Ramos (cell line): ENCODE data around the gene PIMREG.

Source experiments
- in situ Hi-C: fragments of 300-500 bp; cut with MboI; formaldehyde crosslinking; loops from one replicate; pipeline ENCODE4 v1.14.3; 2022; ENCODE audit warnings: low sequenced_read_pairs; ENCODE audit not compliant: unreplicated experiment

The PIMREG gene

DNA sequence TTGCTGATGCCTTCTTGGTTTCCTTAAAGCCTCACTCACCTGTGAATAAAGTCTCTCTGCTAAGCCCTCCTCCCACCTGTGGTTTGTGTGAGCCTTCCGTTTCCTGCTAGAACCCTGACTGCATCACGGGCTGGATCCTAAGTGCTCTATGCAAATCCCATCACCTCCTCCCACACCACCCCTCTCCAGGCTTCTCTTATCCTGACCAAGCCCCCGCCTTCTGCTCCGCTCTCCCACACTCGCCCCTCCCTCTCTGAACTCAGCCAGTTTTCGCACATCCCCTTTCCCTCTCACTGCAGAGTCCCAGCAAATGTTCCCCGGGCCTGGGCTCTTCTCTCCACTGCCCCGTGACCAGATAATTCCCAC, 51.8 kb downstream of the PIMREG start:
- in situ Hi-C loops, result no loop called here

GRCh38 chr17:6496640-6497441, 52.6 kb downstream of the PIMREG start:
- in situ Hi-C loops, result no loop called here

DNA sequence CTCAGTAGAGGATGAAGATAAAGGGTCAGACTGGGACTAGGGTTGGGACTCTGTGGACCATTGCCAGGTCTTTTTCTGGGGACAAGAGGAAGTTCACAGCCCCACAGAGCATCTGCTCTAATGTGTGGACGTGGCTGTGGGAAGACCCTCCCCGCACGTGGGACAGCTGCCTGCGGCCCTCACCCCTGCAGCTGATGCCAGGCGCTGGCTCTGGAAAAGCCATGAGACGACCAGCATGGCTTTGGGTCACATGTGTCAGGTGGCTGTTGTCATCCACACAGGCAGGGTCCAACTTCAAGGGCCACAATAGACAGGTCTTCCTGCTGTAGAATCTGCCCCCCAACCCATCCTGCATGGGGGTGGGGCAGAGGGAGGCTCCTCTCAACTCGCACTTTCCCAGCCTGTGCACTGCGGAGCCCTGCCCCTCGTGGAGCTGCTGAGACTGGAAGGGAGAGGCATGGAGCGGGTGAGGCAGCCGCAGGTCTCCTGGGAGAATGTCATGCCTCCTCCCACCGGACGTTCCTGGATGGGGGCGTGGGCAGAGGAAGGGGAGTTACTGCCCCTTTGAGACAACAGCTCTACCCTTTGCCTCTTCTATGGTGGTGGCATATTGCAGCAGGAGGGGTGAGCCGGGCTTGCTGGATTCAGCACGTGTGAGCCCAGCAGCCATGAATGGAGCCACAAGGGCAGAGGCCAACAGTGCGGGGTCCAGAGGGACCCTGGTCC, 53.4 kb downstream of the PIMREG start:
- in situ Hi-C loops, result no loop called here

GRCh38 chr17:6498356-6498755, 54.1 kb downstream of the PIMREG start:
- in situ Hi-C loops, result no loop called here

GRCh38 chr17:6498901-6499540, 54.8 kb downstream of the PIMREG start:
- in situ Hi-C loops, result no loop called here
